ENCODE data around the gene FANCE.
A peak's percentile ranks its signal among the peaks of the same experiment; 100 is the strongest.

FANCE gene

DNA sequence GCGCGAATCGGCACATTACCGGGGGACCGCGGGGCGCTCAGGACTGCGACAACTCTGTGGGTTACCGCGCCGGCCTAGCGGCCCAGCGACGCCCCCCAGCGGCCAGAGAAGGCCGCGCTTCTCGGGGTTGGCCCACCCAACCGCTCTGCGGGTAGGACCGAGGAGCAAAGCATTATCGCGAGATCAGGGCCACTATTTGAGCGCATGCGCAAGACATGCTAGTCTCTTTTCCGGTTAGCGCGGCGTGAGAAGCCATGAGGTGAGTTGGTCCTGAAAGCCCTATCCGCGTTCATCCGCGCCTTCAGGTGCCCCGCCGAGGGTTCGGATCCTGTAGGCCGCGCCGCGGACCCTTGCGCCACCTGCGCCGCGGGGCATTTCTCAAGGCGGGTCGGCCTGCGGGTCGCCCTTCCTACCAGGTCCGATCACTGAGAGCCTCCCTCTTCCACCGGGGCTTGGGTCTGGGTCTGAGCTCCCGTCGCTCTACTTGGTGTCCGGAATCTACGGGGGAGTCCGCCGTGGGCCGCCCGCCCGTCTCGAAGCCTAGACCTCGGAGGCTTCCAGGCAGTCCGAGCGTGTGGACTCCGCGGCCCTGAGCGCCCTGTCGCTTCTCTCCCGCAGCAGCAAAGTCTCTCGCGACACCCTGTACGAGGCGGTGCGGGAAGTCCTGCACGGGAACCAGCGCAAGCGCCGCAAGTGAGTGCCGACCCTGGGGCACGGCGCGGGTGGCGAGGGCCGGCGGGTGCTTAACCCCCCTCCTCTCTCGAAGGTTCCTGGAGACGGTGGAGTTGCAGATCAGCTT lies 16.2 kb downstream of the FANCE start, which contains the start of gene RPL10A:
RPL10A (plus strand) TSS at position 221 of the 799 bp plus-strand sequence; CDS start at position 255, 34 bp downstream.
- peak; percentile 92 to 93 for DNase-seq (ENCODE audit: low read depth in 2 of 2)

DNA sequence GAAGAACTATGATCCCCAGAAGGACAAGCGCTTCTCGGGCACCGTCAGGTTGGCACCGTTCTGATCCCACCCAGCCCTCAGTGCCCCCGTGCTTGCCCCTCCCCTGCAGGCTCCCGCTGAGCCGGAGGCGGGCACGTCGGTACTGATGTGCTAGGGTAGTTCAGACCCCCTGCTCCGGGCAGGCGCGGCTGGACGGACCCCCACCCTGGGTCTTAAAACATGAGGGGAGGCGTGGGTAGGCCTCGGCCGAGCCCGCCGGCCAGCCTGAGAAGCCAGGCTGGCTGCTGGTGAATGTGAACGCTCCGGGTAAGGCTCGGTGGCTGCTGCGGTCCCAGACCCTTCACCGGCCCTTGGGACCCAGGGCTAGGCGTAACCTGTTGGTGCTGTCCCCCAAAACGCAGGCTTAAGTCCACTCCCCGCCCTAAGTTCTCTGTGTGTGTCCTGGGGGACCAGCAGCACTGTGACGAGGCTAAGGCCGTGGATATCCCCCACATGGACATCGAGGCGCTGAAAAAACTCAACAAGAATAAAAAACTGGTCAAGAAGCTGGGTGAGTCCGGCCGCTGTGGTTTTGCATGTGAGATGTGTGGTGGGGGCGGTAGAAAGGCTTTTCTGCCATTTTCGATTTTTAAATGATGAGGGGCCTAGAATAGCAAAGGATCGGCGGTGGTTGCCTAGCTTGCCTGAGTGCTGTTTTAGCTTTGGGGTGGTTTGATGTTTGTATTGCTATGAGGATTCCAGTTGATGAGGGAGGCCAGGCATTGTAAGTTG lies 17.0 kb downstream of the FANCE start:
- peak in 1 of 2 donors; percentile 19 for DNase-seq (ENCODE audit: low read depth in 2 of 2)

DNA sequence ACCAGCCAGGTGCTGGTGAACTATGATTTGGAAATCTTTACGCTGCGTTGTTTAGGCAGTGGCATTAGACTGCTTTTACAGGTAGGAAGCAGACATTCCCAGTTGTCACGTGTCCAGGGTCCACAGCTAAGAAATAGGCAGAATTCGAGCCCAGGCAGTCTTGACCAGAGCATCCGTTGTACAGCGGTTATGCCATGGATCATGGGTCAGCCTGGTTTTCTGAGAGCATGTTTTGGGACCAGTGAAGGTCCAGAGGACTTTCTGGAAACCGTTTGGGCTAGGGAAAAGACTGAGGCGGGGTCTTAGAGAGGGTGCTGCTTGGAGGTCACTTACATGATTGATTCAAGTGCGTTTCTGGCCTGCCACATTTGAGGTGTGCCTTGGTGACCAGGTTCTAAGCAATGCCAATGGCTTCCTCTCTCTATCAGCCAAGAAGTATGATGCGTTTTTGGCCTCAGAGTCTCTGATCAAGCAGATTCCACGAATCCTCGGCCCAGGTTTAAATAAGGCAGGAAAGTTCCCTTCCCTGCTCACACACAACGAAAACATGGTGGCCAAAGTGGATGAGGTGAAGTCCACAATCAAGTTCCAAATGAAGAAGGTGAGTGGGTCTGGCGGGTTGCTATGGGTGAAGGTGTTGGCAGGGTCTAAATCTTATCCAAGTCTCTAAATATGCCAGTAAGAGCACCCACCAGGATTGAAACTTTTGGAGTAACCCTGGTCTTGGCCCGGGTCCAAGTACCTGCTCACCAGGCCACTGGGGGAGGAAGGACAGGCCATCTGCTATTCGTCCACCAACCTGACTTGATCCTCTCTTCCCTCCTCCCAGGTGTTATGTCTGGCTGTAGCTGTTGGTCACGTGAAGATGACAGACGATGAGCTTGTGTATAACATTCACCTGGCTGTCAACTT lies 17.9 kb downstream of the FANCE start:
- no peak for DNase-seq (ENCODE audit: low read depth in 2 of 2)

DNA sequence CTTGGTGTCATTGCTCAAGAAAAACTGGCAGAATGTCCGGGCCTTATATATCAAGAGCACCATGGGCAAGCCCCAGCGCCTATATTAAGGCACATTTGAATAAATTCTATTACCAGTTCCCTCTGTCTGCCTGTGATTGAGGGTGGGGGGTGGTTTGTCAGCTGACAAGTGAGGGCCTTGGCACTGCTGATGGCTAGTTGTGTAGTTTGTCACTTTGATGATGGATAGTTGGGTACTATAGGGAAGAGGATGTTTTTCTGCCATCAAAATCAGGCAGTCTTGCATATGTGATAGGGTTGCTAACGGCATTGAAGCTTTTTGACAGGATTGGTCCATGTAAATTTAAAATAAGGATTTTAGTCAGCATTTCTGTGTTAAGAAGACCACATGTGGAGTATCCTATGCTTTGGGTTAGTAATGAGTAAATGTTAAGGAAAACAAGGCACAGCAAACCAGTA lies 18.6 kb downstream of the FANCE start:
- no peak for DNase-seq (ENCODE audit: low read depth in 2 of 2)

DNA sequence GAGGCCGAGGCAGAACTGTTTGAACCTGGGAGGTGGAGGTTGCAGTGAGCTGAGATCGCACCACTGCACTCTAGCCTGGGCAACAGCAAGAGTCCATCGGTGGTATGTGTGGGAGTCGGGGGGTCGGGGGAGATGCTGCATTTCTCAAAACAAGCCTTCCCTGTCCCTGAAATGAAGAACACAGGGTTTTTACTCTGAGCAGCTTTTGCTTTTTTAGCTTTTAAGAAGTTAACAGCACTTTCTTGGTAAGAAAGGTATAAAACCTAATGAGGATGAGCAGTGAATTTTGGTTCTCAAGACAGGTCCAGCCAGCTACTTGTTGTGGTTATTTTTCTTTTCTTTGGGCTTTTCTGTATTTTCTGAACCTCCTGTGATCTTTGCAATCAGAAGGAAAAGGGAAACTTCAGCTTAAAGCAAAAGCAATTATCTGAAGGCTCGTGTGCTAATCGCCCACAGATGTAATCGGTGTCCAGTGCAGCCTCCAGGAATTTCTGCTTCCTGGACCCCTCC lies 19.8 kb downstream of the FANCE start:
- no peak for DNase-seq (ENCODE audit: low read depth in 2 of 2)

DNA sequence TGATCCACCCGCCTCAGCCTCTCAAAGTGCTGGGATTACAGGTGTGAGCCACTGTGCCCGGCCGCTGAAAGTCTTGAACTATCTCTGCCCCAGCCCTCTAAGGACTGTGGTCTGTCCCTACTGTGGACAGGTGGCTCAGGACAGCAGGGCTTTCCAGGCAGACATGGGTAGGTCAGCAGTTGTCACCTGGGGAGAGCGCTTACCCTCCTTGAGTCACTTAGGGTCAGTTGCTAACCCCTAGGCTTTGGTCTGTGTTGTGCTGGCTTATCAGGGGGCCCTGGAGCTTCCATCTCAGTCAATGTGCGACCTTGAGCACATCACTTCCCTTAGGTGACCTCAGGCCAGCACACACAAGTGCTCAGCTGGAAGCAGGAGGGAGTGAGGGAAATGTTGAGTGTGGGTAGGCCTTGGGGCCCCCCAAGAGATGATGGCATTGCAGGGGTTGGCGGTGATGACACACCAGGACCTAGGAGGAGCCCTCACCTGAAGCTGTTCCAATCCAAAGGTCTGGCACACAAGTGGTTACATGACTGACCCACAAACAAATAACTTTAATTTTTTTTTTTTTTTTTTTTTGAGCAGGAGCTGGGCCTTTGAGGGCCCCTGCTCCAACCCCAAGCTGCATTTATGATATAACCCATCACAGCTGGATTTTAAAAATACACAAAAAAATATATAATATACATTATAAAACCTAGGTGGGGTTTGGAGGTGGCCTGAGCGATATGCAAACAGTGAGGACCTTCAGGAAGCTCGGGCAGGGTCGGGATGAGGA lies 21.1 kb downstream of the FANCE start:
- no peak for DNase-seq (ENCODE audit: low read depth in 2 of 2)

DNA sequence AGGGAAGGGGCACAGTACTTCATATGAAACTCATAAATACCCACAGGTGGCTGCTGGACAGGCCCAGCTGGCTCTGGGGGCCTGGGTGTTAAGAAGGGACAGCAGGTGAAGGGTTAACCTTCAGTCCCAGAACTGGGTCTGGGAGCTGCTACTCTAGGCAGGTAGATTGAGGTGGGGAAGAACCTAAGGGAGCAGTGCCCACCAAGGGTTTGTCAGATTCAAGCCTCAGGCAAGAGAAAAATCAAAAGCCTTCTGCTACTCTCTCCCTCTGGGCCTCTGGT lies 21.7 kb downstream of the FANCE start:
- DNase-seq (ENCODE audit: low read depth in 2 of 2) = no peak

DNA sequence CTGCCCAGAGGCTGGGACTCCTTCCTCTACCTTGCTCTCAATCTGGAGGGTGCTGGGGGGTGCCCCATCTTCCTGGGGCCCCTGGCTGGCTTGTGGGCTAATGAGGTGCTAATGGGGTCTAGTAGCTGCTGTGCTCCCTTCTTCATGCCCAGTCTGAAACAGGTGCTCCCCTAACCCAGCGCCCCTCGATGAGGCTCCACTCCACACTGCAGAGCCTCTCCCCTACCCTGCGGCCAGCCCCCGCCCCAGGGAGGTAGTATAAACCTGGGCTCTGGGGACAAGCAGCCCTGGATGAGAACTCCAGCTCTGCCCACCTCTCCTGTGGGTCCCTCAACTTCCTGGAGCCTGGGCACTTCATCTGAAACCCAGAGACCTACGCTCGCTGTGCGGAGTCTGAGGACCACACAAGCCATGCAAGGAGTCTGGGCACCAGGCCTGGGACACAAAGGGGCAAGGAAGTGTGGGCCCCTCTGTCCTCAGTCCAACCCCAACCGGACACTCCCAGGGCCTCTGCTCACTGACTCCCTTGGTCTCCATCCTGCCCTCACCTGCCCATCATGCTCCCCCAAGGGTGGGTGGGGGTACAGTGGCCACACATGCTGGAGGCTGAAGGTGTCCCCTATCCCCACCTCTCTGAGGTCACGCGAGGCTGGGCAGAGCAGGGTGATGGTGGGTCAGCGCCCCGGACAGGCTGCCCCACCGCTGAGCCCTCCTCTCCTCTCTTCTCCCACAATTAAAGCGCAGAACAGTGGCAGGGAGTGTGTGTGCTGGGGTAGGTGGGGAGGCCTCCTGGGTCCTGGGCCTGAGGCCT lies 22.2 kb downstream of the FANCE start:
- no peak for DNase-seq (ENCODE audit: low read depth in 2 of 2)

DNA sequence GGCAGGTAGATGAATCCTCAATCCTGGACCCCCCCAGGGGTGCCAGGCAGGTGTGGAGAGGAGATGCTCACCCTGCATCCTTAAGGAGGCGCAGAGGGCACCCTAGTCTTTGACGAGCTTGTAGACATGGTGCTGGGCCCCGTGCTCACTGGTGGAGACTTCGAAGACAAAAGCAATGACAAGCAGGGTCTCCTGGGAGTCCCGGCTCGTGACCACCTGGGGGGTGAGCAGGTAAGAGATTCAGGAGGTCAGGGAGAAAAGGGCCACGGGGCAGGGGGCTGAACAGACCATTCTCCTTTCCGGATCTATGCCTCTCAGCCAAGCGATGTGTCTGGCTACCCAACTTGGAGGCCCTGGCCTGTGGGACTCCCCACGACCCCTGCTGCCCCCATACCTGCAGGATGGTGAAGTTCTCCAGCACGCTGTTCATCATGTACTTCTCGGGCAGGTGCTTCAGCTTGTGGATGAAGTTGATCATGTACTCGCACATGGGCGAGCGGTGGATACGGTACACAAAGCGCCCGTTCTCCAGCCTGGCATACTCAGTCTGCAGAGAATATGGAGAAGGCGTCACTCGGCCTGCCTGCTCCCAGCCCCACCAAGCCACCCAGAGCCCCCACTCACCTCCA lies 22.9 kb downstream of the FANCE start:
- DNase-seq (ENCODE audit: low read depth in 2 of 2) = no peak

DNA sequence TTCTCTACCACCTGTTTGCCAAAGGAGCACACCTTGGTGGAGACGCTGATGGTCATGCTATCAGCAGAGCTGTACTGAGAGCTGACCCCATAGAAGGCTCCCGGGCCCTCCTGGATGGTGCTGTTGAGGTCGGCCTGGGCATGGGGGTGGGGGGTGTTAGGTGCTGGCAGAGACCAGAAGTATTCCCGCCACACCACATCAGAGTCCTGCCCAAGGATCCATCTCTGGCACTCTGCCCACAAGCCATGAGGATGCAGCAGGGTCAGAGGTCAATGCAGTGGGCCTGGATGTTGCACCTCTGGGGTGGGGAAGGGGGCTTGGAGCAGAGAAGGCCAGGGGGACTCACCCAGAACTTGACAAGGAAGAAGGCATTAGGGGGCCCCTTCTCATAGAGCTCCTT lies 23.4 kb downstream of the FANCE start:
- DNase-seq (ENCODE audit: low read depth in 2 of 2) = no peak

DNA sequence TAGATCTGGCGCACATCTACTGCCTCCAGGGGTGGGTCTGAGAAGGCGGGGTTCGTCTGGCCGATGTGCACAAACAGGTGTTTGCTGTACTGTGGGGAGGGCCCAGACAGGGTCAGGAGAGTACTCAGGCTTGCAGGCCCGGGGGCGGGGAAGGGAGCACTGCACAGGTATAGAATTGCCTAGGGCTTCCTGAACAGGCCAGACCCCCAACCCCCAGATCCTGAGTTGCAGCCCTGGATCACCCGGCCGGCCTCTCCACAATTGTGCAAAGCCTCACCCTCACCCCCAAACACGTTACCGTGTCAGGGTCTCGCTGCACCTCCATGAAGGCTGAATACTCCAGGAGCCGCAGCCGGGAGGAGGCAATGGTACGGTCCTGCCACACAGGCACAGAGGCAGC lies 23.9 kb downstream of the FANCE start:
- no peak for DNase-seq (ENCODE audit: low read depth in 2 of 2)

DNA sequence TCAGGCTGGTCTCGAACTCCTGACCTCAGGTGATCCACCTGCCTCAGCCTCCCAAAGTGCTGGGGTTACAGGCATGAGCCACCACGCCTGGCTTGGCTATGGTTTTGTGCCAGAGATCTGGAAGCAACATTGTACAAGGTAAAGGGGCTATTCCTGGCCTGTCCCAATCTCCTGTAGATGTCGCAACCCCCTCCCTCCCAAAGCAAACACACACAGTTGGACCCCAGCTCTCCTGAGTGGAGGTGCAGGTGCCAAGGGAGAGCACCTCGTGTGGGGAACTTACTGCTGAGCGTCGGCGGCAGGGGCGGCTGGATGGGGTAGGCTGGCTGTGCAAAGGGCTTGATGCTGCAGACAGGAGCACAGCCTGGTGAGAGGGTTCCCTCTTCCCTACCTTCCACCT lies 24.9 kb downstream of the FANCE start:
- no peak for DNase-seq (ENCODE audit: low read depth in 2 of 2)

DNA sequence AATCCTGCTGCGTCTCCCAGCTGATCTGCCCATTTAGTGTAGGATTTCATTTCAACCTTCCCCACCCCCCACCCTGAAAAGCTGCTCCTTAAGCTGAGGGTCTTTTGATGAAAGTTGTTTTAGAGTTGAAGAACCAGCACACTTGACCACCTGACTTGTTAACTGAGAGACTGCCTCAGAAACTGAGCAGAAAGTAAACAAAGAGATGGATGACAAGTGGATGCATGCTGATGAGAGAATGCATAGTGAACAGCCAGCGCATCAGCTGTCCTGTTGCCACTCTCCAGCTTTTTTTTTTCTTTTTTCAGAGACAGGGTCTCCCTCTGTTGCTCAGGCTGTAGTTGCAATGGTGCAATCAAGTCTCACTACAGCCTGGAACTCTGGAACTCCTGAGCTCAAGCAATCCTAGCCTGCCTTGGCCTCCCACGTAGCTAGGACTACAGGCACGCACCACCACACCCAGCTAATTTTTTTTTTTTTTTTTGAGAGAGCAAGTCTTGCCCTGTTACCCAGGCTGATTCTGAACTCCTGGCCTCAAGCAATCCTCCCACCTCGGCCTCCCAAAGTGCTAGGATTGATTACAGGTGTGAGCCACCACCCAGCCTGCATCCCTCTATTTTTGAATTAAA lies 25.5 kb downstream of the FANCE start:
- no peak for DNase-seq (ENCODE audit: low read depth in 2 of 2)

DNA sequence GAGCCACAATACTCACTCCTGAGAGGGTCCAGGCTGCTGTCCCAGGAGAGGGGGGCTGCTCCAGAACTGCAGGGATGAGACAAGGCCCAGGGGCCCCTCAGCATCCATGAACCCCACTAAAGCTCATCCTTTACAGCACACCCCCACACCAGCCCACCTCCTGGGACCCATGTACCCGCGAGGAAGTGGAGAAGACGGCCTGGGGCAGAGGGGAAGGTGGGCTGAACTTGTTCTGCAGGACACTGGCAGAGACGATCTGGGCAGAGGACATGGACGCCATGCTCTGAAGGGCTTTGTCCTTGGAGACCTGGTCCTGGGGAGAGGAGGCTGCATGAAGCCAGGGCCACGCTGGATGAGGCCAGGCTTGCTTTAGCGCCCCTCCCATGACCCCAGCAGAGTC lies 26.1 kb downstream of the FANCE start:
- DNase-seq (ENCODE audit: low read depth in 2 of 2) = no peak

DNA sequence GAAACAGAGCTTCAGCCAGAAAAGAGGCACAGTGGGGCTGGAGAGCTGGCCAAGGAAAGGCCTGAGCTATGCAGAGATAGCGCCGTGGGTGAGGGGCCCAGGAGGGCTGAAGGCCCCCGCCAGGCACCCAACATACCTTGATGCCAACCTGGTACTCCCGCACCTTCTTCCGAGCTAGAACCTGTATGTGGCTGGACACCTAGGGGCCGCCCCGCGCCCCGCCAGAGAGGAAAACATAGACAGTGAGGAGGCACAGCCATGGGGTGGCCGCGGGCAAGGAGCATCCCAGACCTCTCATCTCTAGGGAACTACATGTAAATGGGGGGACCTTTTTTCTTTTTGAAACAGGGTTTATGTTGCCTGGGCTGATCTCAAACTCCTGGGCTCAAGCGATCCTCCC lies 28.0 kb downstream of the FANCE start:
- DNase-seq (ENCODE audit: low read depth in 2 of 2) = no peak

DNA sequence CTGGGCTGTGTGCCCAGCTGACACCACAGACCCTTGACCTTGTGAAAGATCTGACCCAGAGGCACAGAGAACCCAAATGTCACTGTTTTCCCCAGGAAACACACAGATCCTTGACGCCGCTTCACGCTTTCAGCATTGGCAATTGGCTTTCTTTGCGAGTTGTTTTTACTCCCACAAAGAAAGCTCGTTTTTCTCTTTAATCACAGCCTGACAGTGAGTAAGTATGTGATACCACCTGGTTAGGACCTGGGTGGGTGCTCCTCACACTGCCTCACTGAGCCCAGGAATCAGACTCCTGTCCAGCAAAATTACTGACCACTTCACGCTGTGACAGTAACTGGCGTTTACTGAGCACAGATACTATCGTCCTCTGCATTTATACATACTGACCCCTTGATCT lies 29.1 kb downstream of the FANCE start:
- DNase-seq (ENCODE audit: low read depth in 2 of 2) = no peak

DNA sequence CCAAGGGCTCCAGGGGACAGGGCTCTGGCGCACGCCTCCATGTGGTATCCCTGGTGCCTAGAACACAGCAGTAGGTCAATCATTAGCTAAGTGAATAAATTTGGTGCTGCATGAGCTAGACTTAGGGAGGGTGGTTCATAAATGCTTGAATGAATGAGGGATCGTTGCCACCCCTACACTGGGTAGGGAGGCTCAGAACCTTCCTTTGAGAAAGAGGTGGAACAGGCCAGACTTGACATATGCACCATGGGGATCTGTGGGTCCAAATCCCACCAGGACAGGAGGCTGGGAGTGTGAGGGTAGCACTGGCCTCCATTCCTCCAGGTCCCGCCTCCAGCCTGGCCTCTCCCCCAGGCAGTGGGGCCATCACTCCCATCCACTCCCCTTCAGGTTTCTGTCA lies 30.9 kb downstream of the FANCE start:
- no peak for DNase-seq (ENCODE audit: low read depth in 2 of 2)

DNA sequence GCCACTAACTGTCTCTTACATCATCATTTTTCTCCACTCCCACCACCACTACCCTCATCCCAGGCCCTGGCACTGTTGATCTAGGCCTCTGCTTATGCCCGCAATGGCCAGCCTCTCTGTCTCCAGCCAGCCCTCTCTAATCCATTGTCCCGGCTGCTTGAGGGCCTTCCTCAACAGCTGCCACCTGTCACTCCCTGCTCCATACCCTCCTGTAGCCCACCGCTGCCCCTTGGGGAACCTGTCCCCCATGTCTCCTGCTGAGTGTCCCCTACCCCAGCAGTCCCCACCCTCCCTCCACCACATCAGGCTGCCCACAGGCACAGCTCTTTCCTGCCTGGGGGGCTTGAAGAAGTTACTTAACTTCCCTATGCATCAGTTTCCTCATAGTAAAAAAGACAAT lies 31.4 kb downstream of the FANCE start:
- DNase-seq (ENCODE audit: low read depth in 2 of 2) = no peak

DNA sequence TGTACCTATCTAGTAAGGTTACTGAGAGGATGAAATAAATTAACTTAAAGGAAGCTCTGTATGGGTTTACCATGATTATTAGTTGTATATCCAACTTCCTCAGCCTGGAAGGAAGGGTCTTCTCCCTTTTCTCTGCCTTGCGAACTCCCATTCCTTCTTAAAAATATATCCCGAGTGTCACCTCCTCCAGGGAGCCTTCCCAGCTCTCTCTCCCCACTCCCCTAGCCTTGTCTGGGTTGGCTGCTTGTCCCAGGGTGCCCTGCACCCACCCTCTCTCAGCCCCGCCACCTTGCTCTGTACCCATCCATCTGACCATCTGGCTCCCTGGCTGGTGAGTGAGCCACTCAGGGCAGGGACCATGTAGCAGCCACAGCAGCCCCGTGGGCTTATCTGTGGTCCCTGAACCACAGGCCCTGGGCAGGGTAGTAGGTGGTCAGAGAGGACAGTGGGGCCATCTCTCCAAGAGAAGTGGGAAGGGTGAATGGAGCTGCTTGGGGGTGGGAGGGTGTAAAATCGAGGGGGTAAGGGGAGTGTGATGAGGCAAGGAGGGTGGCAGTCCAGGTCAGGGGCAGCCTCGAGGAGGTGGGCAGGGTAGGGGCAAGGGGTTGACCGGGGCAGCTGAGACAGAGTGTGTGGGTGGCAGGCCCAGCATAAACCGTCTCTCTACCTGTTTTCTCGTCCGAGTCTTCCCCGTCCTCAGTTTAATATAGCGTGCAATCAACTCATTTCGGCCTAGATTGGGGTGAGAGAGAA lies 31.9 kb downstream of the FANCE start:
- no peak for DNase-seq (ENCODE audit: low read depth in 2 of 2)

Measured in stimulated activated CD4-positive, alpha-beta T cell treated with anti-CD3 and anti-CD28 coated beads, Interleukin-4, amount 100 ng/mL, for 48 hours (primary cell).